HG02610 (cell line): ENCODE results near the gene HIGD1A.
"Not testable (repeated sequence)": the region's sequence is repeated elsewhere in the genome, so short reads cannot be mapped to it uniquely, and the experiment has no call there.

Experiments
- ATAC-seq: cut with Tn5 transposase; IDR thresholded peaks from one replicate; pipeline ENCODE4 v1.9.1; 2021; ENCODE audit warnings: mild to moderate bottlenecking, moderate library complexity; ENCODE audit not compliant: unreplicated experiment

HIGD1A gene

DNA sequence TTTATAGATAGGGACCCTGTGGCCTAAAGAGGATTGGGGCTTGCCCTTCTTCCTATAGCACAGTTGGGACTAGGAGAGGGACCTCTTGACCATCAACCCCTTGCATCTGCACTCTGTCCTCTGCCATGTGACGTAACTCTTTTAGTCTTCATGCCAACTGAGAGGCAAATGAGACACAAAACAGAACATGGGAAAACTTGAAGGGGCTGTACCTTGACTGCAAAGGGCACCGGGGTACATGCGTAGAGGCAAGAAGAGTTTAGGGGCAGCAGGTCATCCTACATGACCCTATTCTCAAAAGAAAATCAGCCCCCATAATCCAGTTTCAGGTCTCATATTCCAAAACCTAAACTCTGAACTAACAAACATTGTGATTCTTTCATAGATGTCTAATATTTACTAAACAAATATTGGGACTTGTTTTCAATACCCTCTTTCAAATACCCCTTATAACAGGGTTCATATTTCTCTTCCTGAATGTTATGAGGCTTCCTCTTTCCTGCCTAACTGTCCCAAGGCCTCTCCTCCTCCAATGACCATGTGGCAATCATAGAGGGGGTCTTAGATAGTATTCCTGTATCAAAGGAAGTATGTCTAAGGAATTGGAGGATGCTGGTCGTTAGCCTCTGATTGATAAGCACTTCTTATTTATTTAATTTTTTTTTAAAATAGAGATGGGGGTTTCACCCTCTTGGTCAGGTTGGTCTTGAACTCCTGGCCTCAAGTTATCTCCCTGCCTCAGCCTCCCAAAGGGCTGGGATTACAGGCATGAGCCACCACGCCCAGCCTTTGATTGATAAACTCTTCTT is 25.5 kb upstream of the HIGD1A start:
- ATAC-seq = no peak

DNA sequence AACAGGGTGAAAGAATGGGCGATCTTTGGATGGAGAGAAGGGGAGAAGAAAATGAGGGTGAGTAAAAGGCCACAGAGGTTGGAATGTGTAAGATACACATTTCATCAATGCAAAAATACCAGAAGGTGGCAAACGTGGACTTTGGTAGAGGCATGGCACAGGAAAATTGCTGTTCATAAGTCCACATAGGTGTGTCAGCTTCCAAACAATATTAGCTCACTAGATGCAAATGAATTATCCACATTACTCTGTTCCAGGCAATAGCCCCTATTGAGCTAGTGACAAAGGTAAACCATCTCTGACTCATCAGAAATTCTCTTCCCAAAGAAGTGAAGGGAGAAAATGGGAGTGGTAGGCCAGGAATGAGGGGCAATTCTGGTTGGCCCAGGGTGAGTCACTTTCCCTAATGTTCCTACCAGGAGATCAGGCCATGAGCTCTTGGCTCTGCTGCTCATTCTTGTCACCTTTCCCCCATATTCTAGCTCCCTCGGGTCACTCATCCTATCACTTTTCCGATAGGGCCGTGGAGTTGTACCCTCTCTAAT is 24.9 kb upstream of the HIGD1A start:
- ATAC-seq = no peak

DNA sequence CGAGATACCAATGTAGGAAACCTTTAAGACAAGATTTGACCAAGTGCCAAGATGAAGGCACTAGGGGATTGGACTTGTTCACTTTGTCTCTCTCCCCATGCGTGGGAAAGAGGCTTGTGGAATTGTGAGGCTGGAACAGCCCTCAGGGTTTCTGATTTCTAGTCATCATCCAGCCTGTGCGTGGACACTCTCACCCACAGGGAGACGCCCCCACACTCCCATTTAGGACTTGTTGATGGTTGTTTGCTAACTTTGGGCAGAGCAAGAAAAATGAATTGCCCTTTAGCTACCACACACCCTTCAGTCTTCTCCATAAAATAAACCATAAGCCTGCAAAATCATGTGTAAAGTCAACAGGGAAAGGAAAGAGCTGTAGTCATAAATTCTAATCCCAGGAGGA is 23.4 kb upstream of the HIGD1A start:
- ATAC-seq = no peak

DNA sequence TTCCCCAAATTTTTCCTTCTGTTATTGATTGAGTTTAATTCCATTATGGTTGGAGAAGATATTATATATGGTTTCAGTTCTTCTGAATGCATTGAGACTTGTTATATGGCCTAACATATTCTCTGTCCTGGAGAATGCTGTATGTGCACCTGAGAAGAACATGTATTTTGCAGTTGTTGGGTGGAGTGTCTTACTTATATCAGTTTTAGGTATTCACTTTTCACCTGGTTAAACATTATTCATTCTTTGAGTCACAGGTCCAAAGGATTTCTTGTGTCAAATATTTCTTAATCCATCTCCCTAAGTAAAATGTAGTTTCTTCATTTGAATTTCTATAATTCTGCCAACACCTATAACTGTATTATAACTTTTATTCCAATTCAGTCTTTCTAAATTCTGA is 22.7 kb upstream of the HIGD1A start:
- no peak for ATAC-seq

DNA sequence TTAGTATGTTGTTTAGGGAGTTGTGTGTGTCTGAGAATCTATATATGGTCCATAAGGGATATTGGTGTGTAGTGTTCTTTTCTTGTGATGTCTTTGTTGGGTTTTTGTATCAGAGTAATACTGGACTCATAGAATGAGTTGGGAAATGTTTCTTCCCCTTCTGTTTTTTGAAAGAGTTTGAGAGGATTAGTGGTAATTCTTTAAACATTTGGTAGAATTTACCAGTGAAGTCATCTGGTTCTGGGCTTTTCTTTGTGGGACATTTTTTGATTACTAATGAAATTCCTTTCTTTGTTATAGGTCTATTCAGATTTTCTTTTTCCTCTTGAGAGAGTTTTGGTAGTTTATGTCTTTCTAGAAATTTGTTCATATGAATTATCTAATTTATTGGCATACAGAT is 21.9 kb upstream of the HIGD1A start:
- ATAC-seq = no peak

DNA sequence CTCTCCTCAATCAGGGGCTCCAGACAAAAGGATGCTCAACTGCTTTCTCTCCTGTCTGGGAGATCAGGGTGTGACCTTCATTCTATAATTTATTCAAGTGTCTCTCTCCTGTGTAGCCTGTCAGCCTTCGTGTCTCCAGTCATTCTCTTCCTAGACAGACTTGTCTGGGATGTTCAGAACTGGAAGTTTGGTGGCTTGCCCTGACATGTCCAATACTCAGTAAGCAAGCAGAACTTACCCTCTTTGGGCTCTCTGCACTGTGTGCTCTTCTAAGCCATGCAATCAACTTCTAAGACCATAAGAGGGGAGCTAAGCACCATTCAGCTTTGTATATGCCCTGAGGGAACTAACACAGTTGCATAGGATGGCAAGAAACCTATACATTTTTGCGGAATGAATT is 19.1 kb upstream of the HIGD1A start:
- no peak for ATAC-seq

DNA sequence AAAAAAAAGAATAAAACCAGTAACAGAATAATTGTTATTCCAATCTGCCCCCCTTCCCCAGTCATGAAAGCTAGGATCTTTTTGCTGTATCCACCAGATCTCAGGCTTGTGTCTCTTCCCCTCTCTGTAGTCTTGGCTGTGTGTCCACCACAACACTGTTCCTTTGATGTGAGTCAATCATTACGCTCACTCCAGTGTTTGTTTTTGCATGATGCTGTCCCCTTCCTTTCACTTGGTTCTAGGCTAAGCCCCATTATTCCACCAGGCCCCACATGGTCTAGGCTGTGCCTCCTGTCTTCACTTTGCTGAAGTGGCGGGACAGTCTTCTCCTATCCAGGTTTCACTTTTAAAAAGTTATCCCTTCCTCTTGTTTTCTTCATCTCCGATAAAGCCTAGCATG is 18.5 kb upstream of the HIGD1A start:
- ATAC-seq = no peak

DNA sequence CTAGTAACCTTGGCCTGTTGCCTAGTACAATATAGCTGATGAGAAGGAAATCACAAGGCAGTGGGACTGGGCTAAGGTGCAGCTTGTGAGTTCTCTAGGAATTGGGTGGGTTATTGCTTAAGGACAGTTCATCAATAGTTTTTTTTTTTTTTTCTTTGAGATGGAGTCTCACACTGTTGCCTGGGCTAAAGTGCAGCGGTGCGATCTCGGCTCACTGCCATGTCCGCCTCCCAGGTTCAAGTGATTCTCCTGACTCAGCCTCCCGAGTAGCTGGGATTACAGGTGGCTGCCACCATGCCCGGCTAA is 16.4 kb upstream of the HIGD1A start:
- no peak for ATAC-seq

DNA sequence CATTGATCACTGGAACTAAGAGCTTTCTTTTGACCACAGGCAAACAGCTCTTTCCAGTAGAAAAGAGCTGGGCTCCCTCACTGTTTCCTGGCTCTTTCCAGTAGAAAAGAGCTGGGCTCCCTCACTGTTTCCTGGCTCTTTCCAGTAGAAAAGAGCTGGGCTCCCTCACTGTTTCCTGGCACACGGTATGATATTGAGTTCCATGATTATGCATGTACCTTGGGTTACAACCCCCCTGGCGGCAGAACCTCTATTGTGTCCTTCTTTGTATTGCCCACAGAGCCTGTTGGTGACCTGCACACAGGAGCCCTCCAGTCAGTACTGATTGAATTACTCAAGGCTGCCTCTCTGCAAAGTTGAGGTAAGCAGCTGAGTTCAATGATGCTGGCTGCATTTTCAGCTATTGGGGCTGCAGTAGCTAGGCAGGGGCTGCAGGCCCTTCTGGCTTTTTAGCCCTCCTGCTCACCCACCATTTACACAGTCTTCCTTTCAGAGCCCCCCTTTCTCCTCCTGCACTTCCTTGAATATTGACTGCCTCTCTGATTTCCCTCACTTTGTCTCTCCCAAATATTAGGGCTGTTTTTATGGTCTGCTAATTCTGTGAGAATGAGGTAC is 15.2 kb upstream of the HIGD1A start:
- no peak for ATAC-seq

DNA sequence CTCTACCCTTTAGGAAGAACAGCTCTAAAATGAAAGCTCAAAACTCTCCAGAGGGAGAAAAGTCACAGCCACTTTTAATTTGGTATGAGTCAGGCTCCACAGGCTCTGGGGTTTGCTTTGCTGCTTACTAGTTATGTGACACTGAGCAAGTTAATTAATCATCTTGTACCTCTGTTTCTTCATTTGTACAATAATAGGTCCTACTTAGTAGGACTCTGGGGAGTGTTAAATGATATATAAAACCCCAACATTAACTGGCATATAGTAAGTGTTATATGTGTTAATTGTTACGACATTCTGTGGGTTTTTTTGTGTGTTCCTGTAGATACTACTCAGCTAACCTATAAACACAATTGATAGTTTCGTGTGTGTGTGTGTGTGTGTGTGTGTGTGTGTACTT is 11.5 kb upstream of the HIGD1A start:
- ATAC-seq = no peak

DNA sequence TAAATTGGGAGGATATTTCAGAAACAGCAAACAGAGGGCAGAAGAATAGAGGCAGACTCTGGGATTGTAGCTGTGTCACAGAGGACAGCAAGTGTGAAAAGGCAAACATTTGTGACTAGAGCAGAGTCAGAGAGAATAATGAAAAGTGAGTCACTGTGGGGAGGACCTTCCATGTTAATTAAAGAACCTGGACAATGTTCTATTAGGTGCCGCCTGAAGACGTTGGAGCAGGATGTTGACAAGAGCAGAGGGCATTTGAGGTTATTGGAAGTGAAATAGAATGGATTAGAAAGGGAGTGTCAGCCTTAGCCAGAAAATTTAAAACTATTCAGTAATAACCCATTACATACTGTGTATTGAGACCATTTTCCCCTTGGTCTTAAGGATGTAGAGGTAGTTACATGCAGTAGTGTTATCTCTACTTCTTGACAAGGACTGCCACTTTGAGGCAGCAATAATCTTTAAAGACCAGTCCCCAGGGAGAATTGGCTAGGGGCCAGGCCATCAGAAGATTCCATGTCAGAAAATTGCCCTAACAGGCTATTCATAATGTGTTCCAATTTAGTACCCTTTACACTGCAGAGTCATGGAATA is 10.7 kb upstream of the HIGD1A start:
- ATAC-seq = no peak

DNA sequence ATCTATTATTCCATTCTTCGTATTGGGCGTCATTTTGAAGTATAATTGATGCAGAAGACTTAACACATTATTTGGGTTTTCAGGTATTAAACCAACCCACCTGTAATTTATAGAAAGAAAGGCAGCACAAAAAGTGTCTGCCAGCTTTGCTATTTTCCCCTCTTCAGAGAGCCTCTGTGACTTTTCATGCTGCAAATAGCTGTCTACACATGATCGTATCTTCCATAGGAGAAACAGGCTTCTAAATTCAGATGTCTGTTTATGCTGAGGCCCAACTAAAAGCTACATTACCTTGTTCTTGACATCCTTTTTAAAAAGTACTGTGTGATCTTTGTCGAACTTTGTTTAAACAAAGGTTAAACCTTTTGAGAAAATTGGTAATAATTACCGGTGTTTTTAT is 10.0 kb upstream of the HIGD1A start:
- no peak for ATAC-seq

DNA sequence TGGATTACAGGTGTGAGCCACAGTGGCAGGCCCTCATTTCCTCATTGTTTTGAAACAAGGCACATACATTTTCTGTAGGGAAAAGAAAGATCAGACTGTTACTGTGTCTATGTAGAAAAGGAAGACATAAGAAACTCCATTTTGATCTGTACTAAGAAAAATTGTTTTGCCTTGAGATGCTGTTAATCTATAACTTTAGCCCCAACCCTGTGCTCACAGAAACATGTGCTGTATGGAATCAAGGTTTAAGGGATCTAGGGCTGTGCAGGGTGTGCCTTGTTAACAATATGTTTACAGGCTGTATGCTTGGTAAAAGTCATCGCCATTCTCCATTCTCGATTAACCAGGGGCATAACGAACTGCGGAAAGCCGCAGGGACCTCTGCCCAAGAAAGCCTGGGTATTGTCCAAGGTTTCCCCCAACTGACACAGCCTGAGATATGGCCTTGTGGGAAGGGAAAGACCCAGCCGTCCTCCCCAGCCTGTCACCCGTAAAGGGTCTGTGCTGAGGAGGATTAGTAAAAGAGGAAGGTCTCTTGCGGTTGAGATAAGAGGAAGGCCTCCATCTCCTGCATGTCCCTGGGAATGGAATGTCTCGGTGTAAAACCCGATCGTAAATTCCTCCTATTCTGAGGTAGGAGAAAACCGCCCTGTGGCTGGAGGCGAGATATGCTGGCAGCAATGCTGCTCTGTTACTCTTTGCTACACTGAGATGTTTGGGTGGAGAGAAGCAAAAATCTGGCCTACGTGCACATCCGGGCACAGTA is 7.0 kb upstream of the HIGD1A start:
- ATAC-seq = not testable (repeated sequence)

DNA sequence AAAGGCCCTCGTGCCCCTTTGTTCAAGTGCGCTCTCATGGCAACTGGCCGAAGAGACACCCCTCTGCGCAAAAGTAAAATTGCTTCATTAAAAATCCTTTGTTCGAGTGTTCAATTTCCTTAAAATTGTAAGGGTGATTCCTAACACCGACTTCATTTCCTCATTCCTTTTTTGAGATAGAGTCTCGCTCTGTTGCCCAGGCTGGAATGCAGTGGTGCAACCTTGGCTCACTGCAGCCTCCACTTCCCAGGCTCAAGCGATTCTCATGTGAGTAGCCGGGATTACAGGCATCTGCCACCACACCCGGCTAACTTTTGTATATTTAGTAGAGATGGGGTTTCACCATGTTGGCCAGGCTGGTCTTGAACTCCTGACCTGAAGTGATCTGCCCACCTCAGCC is 6.4 kb upstream of the HIGD1A start:
- not testable (repeated sequence) for ATAC-seq

DNA sequence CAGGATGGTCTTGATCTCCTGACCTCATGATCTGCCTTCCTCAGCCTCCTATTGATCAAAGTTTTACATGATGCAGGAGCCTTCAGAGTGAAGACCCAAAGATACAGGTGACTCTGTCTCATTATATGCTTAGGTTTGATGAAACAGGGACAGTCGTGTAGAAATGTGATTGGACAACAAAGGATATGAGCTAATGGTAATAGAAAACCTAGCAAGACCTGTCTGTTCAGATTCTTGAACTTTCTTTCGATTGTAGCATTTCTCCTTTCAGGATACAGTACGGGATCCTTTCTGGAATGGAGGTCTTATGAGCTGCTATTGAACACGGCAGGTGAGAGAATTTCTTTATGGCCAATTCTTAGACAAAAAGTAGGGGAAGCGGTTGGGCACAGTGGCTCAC is 4.9 kb upstream of the HIGD1A start, which contains the start of gene ACKR2:
ACKR2 (plus strand) TSS at position 244 of the 400 bp plus-strand sequence. CDS start 55,058 bp downstream, outside the sequence.
- ATAC-seq = no peak

DNA sequence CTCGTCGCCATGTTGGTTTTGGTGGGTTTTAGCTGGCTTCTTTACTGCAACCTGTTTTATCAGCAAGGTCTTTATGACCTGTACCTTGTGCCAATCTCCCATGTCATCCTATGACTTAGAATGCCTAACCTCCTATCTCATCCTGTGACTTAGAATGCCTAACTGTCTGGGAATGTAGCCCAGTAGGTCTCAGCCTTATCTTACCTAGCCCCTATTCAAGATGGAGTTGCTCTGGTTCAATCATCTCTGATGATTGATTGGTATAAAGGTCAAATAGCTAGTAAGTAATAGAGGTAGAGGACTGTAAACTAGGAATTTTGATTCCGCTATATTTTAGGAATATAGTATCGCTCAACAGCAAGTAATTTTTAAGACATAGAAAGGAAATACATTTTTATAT is 3.6 kb upstream of the HIGD1A start:
- no peak for ATAC-seq

DNA sequence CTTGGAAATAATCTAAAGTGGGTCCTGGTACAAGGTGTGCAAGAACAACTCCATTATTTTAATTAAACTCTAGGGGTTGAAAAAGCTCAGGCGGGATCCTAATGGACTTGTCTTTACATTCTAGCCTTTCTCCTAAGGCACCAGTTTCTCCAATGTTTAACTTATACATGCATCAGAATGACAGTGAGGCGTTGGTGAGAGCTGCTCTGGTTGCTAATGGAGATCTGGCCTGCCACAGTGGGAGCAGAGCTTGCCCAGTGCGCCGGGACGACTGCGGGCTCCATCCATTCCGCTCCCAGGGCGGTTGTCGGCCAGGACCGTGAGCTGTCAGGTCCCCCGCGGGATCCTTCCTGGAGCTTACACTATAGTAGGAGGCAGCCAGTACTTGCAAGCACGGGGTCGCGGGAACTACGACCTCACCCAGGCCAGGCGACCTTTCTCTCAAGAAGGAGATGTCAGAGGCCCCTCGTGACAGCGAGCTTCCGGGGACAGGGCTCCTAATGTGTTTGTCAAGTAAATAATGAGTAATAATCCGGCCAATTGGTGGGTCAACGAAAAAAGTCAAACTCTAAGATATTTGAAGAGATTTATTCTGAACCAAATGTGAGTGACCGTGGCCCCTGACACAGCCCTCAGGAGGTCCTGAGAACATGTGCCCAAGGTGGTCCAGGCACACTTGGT is 991 bp upstream of the HIGD1A start:
- ATAC-seq = no peak

DNA sequence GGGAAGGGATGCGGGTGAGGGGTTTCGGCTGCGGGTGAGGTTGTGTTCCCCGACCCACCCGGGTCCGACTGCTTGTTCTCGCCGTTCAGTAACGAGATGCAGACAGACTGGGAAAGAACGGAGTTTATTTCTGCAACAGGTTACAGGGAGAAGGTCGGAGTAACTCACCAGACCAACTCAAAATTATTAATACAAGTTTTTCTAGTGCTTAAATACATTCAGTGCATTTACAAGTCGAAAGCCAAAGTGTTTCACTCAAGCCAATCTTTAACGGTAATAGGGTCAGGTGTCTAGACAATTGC is 492 bp upstream of the HIGD1A start:
- peak; percentile 23 for ATAC-seq

DNA sequence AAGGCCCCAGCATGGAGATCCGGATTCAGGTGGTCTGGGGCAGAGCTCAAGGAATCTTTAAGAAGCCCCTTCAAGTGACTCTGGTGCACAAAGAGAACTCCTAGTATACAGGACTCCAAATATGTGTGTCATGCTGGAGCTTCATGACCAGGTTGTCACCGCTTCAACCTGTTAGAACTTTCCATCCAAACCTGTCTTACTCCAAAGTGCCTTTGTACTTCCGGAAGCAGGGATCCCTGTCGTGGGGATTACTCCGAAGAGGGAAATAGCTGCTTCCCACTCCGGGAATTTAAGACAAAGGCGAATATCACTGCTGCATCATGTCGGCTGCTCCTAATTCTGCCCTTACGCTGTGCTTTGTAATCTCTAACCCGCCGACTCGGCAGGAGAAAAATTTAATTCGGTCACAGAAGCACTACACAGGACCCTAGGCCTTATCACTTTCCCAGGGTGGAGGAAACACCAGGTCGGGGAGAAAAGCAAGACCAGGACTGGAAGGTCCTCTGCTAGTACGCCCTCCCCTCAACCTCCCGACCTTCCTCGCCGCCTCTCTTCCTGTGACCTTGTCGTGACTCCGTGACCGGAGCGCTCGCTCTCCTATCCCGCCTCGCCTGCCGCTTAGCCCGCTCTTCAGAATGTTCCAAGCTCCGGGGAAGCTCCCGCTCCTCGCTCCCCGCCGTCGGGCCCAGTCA is 730 bp downstream of the HIGD1A start:
- peak; percentile 13 for ATAC-seq

DNA sequence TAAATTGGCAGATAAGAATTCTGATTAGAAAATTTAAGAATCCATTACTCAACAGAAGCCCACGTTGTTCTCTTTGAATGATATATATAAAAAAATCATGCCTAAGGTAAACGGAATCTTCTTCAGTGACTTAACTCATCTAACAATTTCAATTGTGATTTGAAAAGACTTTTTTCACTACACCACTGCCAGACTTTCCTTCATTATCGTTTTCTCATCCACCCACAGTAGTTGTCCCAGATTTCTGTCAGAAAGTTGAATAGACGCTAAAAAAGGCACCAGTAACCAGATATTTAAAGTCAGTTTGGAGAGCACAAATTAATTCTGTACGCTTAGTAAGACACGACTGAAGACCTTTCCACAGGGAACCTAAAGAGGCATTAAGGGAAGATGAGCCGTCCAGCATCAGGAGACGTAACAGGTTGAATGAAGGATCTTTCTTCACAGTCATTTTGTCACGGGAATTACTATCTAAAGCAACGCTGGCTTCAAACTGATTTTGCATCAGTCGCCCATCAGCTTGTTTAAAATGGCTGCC is 1.3 kb downstream of the HIGD1A start:
- no peak for ATAC-seq
